Measurements from ENCODE around the gene CNTNAP2. TPM values are rescaled to one million over a fixed set of nuclear protein-coding genes. Genes with fewer than 3 reads are reported as not detected.

Gene CNTNAP2
- total RNA-seq, 1 experiment from 2014 or later = 64.5 TPM

DNA sequence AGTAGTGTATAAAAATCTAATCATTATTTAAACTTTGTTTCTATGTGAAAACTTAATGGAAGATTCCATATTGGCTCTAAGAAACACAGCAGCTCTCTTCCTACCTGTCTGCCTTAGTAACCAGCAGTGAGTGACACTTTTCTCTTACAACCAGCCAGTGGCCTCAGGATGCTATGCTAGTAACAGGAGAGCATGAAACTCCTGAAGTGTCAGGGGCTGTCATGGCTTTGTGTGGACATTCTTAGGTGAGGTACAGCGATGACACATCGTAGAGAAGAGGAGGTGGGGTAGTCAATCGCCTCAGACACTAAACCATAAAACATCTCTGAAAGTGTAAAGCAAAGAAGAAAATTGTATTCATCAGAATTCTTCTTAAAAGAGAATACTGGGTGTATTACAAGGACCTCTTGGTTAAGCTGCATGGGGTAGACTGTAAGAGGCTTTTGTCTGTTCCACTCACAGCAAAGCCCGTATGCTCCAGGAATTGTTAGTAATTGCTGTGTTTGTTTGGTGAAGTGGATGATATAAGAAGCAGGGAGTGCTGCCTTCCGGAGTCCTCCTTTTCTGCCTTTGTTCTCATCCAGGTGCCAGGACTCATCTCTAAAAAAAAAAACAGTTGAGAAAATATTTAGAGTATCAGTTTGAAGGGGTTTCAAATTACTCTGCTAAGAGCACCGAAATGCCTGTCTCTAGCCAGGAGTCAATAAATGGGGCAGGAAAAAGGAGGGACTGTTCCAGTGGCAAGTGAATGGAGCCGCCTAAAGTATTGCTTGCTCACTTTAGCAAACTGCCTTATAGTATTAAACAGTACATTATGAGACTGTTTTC lies 518.8 kb downstream of the CNTNAP2 start:
- no peak overlapping the region for H2BK15ac ChIP-seq (ENCODE audit: low read depth, low read length)
- H3K79me1 ChIP-seq (ENCODE audit: insufficient read depth, low read depth, low read length, poor library complexity, severe bottlenecking) = no peaks in the 10 kb centered on the region
- H3K36me3 Mint-ChIP-seq (ENCODE audit: insufficient read depth in 1 of 3, low read depth in 3 of 3) = no peaks in the 10 kb centered on the region; a peak in 1 of 7 replicates
- no CpG with 5 or more reads among the region's 7 CpGs for WGBS (ENCODE audit: extremely low coverage, insufficient read length, low lambda C conversion rate)
- no peak overlapping the region for H4K8ac ChIP-seq (replicated peaks; ENCODE audit: insufficient read length, low read depth, low read length)
- no peaks in the 10 kb centered on the region for H3K27me3 ChIP-seq (ENCODE audit: insufficient read depth, low read length)
- no peak overlapping the region for H3K9ac ChIP-seq (ENCODE audit: extremely low read depth, insufficient read length, low read length)
- peak; percentile 23 for DNase-seq
- H3K4me3 Mint-ChIP-seq = no peak overlapping the region
- no peak overlapping the region for H3K23ac ChIP-seq (ENCODE audit: insufficient read length, low read depth, low read length)
- H3K9me3 ChIP-seq (ENCODE audit: control insufficient read depth, low read depth, low read length) = no peaks in the 10 kb centered on the region
- H3K4me1 ChIP-seq (ENCODE audit: insufficient read depth, low read length) = no peaks in the 10 kb centered on the region
- H3K9me3 Mint-ChIP-seq = no peaks in the 10 kb centered on the region
- H3K27me3 Mint-ChIP-seq (ENCODE audit: low read depth) = no peaks in the 10 kb centered on the region
- no peak overlapping the region for H4K5ac ChIP-seq (ENCODE audit: insufficient read length, low read depth, low read length)
- H2BK120ac ChIP-seq (ENCODE audit: low read depth, low read length, poor library complexity, severe bottlenecking) = no peak overlapping the region
- H3K23me2 ChIP-seq (ENCODE audit: insufficient read length, low read depth, low read length, poor library complexity, severe bottlenecking) = no peaks in the 10 kb centered on the region
- no peak overlapping the region for H2BK20ac ChIP-seq (ENCODE audit: low read depth, low read length, poor library complexity, severe bottlenecking)
- no peak overlapping the region for H3K27ac ChIP-seq (ENCODE audit: insufficient read length, low read depth, low read length)
- no peak overlapping the region for H3K4ac ChIP-seq (ENCODE audit: low read depth, low read length)
- H3K79me2 ChIP-seq (ENCODE audit: insufficient read depth, low read length) = no peaks in the 10 kb centered on the region
- no peak overlapping the region for H3K56ac ChIP-seq (ENCODE audit: insufficient read length, low read depth, low read length)
- no peak overlapping the region for H3T11ph ChIP-seq (ENCODE audit: low read length)
- H3K18ac ChIP-seq (ENCODE audit: insufficient read length, low read depth, low read length) = no peak overlapping the region
- H2AK5ac ChIP-seq (ENCODE audit: insufficient read length, low read length) = no peak overlapping the region
- peaks cover 10% of the 10 kb centered on the region in 2 experiments for H3K4me1 Mint-ChIP-seq
- H3K14ac ChIP-seq (ENCODE audit: insufficient read depth, low read length) = no peak overlapping the region
- no peak overlapping the region for H4K91ac ChIP-seq (ENCODE audit: insufficient read length, low read depth, low read length)
- TF ChIP-seq, protein P1, sequence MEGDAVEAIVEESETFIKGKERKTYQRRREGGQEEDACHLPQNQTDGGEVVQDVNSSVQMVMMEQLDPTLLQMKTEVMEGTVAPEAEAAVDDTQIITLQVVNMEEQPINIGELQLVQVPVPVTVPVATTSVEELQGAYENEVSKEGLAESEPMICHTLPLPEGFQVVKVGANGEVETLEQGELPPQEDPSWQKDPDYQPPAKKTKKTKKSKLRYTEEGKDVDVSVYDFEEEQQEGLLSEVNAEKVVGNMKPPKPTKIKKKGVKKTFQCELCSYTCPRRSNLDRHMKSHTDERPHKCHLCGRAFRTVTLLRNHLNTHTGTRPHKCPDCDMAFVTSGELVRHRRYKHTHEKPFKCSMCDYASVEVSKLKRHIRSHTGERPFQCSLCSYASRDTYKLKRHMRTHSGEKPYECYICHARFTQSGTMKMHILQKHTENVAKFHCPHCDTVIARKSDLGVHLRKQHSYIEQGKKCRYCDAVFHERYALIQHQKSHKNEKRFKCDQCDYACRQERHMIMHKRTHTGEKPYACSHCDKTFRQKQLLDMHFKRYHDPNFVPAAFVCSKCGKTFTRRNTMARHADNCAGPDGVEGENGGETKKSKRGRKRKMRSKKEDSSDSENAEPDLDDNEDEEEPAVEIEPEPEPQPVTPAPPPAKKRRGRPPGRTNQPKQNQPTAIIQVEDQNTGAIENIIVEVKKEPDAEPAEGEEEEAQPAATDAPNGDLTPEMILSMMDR (conservative IDR thresholded peaks at IDR 0.05) = no peak
- no peak overlapping the region for H3K4me2 ChIP-seq (ENCODE audit: insufficient read depth, insufficient read length, low read length)
- H4K20me1 ChIP-seq (ENCODE audit: control insufficient read depth, insufficient read depth, insufficient read length) = no peaks in the 10 kb centered on the region
- H2AFZ ChIP-seq (ENCODE audit: low read length) = no peak overlapping the region
- peak overlapping the region; percentile 36 to 49 (median 37); a peak in 2 of 7 replicates for H3K27ac Mint-ChIP-seq
- no peak overlapping the region for H2BK12ac ChIP-seq (ENCODE audit: insufficient read length, low read depth, low read length)
- H2BK5ac ChIP-seq (ENCODE audit: insufficient read length, low read length) = peak overlapping the region; percentile 19
